Renal pelvis (tissue), 12 donors: Measurements from ENCODE around the gene C5orf15. TPM values are rescaled to one million over a fixed set of nuclear protein-coding genes. Genes with fewer than 3 reads are reported as not detected.

ENCODE experiments used
- DNase-seq: peaks from one replicate; pipeline ENCODE4 v3.0.0-alpha.2; 2013
- long read RNA-seq, 16 experiments: transcript quantifications; one replicate each; lab custom pipeline, GENCODE V29; 2026
- polyA plus RNA-seq, 3 donors: library from polyadenylated mRNA; unstranded; fragments of 120-200 nt; gene quantifications; one replicate each; pipeline ENCODE4 v1.2.1, GENCODE V29; 2013; ENCODE audit not compliant: insufficient read length in 3 of 3

Gene C5orf15
- 100 to 1,000 TPM; 131 to 142 (median 132) TPM for polyA plus RNA-seq
- long read RNA-seq, donor 1, transcript C5orf15-201 (3 exons, 2,358 nt) = major isoform, 59 of 78 reads
- long read RNA-seq, donor 1, partial matches to known transcripts = 19 of 78 reads
- long read RNA-seq, donor 1, other reads (novel, unspliced or antisense) = 0 of 78 reads
- long read RNA-seq, donor 2, transcript C5orf15-201 (3 exons, 2,358 nt) = major isoform, 57 of 70 reads
- long read RNA-seq, donor 2, partial matches to known transcripts = 13 of 70 reads
- long read RNA-seq, donor 2, other reads (novel, unspliced or antisense) = 0 of 70 reads
- long read RNA-seq, donor 3, transcript C5orf15-201 (3 exons, 2,358 nt) = major isoform, 60 of 89 reads
- long read RNA-seq, donor 3, partial matches to known transcripts = 29 of 89 reads
- long read RNA-seq, donor 3, other reads (novel, unspliced or antisense) = 0 of 89 reads
- long read RNA-seq, donor 4, transcript C5orf15-201 (3 exons, 2,358 nt) = major isoform, 50 of 58 reads
- long read RNA-seq, donor 4, partial matches to known transcripts = 8 of 58 reads
- long read RNA-seq, donor 4, other reads (novel, unspliced or antisense) = 0 of 58 reads
- long read RNA-seq, donor 5, transcript C5orf15-201 (3 exons, 2,358 nt) = major isoform, 30 of 40 reads
- long read RNA-seq, donor 5, partial matches to known transcripts = 10 of 40 reads
- long read RNA-seq, donor 5, other reads (novel, unspliced or antisense) = 0 of 40 reads
- long read RNA-seq, donor 6, transcript C5orf15-201 (3 exons, 2,358 nt) = major isoform, 49 of 69 reads
- long read RNA-seq, donor 6, partial matches to known transcripts = 20 of 69 reads
- long read RNA-seq, donor 6, other reads (novel, unspliced or antisense) = 0 of 69 reads
- long read RNA-seq, donor 7, transcript C5orf15-201 (3 exons, 2,358 nt) = major isoform, 69 of 84 reads
- long read RNA-seq, donor 7, partial matches to known transcripts = 15 of 84 reads
- long read RNA-seq, donor 7, other reads (novel, unspliced or antisense) = 0 of 84 reads
- long read RNA-seq, donor 8, transcript C5orf15-201 (3 exons, 2,358 nt) = major isoform, 21 of 27 reads
- long read RNA-seq, donor 8, partial matches to known transcripts = 6 of 27 reads
- long read RNA-seq, donor 8, other reads (novel, unspliced or antisense) = 0 of 27 reads
- long read RNA-seq, donor 9, transcript C5orf15-201 (3 exons, 2,358 nt) = major isoform, 85 of 99 reads
- long read RNA-seq, donor 9, partial matches to known transcripts = 14 of 99 reads
- long read RNA-seq, donor 9, other reads (novel, unspliced or antisense) = 0 of 99 reads
- long read RNA-seq, donor 10, transcript C5orf15-201 (3 exons, 2,358 nt) = major isoform, 39 of 69 reads
- long read RNA-seq, donor 10, partial matches to known transcripts = 30 of 69 reads
- long read RNA-seq, donor 10, other reads (novel, unspliced or antisense) = 0 of 69 reads
- long read RNA-seq, donor 11, transcript C5orf15-201 (3 exons, 2,358 nt) = major isoform, 54 of 67 reads
- long read RNA-seq, donor 11, partial matches to known transcripts = 13 of 67 reads
- long read RNA-seq, donor 11, other reads (novel, unspliced or antisense) = 0 of 67 reads
- long read RNA-seq, donor 12, transcript C5orf15-201 (3 exons, 2,358 nt) = major isoform, 80 of 96 reads
- long read RNA-seq, donor 12, partial matches to known transcripts = 16 of 96 reads
- long read RNA-seq, donor 12, other reads (novel, unspliced or antisense) = 0 of 96 reads
- long read RNA-seq, donor 13, transcript C5orf15-201 (3 exons, 2,358 nt) = major isoform, 32 of 50 reads
- long read RNA-seq, donor 13, partial matches to known transcripts = 18 of 50 reads
- long read RNA-seq, donor 13, other reads (novel, unspliced or antisense) = 0 of 50 reads
- long read RNA-seq, donor 14, transcript C5orf15-201 (3 exons, 2,358 nt) = major isoform, 91 of 121 reads
- long read RNA-seq, donor 14, partial matches to known transcripts = 30 of 121 reads
- long read RNA-seq, donor 14, other reads (novel, unspliced or antisense) = 0 of 121 reads
- long read RNA-seq, donor 15, transcript C5orf15-201 (3 exons, 2,358 nt) = major isoform, 61 of 75 reads
- long read RNA-seq, donor 15, partial matches to known transcripts = 14 of 75 reads
- long read RNA-seq, donor 15, other reads (novel, unspliced or antisense) = 0 of 75 reads
- long read RNA-seq, donor 16, transcript C5orf15-201 (3 exons, 2,358 nt) = major isoform, 80 of 98 reads
- long read RNA-seq, donor 16, partial matches to known transcripts = 17 of 98 reads
- long read RNA-seq, donor 16, other reads (novel, unspliced or antisense) = 0 of 98 reads

- peak; percentile 98 for DNase-seq
Observed at GRCh38 chr5:133968204-133968980, at the start of gene C5orf15. Gene C5orf15, minus strand, starts transcription at chr5:133968625. Its CDS starts 41 bp downstream, at chr5:133968584.

- DNase-seq = no peak
Observed at GRCh38 chr5:134008266-134008749, 39.9 kb upstream of the C5orf15 start.

DNA sequence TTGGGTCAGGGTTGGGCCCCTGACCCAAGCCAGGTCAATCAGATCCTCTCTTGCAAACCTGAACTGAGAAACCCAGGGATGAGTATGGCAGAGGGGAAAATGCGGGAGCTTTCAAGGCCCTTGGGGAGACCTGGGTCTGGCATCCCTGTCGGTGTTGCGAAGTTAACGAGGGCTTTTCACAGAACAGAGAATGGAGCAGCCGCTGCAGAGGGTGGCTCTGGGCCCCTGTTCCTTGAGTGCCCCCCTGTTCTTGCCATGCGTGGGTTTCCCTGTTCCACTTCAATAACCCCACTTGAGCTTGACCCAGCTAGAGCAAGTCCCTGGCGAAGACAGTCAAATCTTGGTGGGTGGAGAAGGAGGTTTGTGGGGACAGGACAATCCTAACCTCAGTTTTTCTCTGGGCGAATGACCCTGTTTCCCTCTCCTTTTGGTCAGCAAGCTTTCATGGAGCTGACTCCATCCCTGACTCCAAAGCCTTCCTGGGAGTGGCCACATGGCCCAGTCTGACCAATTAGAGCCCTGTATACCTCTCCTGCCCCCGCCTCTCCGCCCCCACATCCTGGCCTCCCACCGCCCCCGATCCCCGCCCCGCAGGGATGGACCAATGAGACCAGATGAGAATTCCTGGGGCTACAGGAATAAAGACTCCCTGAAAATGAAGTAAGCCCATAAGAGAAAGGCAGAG is 39.3 kb upstream of the C5orf15 start:
- DNase-seq = no peak

GRCh38 chr5:134006115-134006514 is 37.7 kb upstream of the C5orf15 start:
- DNase-seq = no peak

DNA sequence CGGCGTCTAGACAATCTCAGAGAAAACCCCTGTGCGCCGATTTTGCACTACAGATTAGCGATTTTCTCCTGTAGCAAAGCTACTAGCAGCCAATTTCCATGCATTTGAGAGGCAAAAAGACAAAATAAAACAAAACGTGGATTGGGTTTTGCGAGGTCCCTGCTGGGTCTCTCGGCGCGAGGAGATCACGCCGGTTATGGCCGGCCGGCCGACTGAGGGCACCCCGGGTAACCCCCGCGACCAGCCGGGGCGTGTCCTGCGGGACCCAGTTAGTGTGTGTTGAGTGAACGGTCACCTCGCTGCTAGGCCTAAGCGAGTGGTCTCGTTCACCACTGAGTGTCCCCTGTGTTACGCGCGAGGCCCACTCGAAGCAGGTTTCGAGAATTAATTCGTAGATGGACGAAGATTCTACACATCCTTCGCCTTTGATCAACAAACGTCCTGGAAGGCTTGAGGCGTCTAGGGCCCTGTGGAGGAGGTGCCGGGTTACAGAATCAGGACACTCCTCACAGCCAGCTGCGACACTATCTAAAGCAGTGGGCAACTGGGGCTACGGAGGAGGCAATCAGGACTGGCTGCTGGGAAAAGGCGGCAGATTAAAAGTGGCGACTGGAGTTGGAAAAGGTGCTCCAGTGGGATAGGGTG is 37.1 kb upstream of the C5orf15 start:
- peak; percentile 39 for DNase-seq

GRCh38 chr5:134004626-134005416 is 36.4 kb upstream of the C5orf15 start, which contains the start of gene VDAC1:
Gene VDAC1, minus strand, starts transcription at chr5:134004975. Its CDS starts 11,963 bp downstream, at chr5:133993012.
- DNase-seq = peak; percentile 85

DNA sequence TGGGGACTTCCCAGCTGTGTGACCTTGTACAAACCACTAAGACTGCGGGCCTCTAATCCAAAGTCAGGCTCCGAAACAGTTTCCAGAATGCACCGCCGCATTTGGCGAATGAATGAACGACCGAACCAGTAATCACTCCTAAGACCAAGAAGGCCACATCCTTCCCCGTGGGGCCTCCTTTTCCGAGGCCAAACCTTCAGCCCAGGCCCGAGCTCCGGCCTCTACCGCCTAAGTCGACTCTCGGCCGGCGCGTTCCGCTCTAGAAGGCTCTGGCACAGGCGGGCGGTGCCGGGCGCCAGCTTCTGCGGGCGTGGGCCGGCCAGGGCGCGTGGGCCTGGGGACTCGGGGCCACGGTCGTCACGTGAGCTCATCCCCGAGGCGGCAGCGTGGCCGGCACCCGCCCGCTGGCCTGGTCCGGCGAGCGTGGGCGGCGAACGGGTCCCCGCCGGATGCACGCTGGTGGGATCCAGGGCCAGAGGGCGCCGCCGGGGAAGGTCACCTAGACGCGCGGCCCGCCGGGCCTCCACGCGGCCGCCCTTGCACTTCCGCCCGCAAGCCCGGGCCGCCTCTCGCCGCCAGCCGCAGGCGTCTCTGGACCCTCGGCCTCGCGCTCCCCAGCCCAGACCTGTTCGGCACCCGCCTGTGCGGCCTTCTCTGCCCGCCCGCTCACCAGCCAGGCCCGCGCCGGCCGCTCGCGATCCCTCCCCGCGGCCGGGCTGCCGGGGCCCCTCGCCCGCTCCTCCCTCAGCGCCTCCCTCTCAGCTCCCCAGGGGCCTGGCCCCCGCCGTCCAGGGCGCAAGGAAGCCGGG is 35.6 kb upstream of the C5orf15 start:
- peak; percentile 47 for DNase-seq

GRCh38 chr5:134003064-134003816 is 34.8 kb upstream of the C5orf15 start:
- DNase-seq = no peak

DNA sequence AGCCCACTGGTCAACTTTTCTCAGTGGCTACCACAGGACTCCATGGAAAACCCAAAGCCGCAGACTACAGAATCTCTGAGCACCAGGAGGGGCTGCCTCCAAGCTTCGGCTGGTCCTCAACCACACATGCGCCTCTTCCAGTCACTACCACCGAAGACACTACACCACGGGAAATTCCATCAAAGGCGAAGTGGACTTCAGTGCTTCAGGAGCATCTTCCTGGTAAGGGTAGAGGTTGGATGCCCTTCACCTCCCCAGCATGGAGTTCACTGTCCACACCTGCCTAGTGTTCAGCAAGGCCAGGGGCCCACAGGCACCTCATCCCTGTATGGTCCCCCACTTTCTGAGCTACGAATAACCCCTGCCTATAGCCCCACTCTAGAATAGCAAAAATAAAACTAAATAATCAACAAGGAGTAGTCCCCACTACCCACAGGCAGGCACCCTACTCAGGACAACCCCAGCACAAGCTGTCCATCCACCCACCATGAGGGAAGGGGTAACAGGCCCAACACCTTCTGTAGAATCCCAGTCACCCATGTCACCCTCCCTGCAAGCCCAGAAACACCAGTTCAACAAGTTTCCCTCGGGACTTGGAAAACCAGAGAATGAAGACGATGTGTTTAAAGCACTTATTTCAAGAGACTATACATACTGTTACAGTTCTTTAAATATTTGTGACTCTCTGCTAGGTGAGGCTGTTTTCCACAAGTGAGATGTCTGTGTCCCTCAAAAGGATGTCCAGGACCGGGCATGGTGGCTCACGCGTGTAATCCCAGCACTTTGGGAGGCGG is 33.7 kb upstream of the C5orf15 start:
- no peak for DNase-seq

GRCh38 chr5:134000696-134001453 is 32.5 kb upstream of the C5orf15 start:
- no peak for DNase-seq

GRCh38 chr5:134000091-134000511 is 31.7 kb upstream of the C5orf15 start:
- no peak for DNase-seq

GRCh38 chr5:133998807-133999206 is 30.4 kb upstream of the C5orf15 start:
- no peak for DNase-seq

DNA sequence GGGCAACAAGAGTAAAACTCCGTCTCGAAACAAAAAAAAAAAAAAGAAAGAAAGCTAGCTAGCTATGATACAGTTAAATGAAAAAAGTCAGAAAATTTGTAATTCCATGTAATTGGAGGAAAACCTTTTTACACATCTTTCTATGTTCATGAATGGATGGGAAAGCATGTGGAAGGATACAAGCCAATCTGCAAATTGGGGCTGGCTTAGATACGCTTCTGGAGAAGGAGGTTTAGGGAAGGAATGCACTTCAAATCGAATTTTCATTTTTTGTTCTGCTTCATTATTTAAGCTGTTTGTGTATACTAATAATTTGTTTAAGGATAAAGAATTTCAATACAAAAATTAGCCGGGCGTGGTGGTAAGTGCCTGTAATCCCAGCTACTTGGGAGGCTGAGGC is 29.6 kb upstream of the C5orf15 start:
- no peak for DNase-seq
